Measurements from ENCODE around the gene SLAMF9. TPM values are rescaled to one million over a fixed set of nuclear protein-coding genes. Genes with fewer than 3 reads are reported as not detected.

The SLAMF9 gene
- not detected in 2 replicates for total RNA-seq

GRCh38 chr1:159953536-159954515, at the start of gene SLAMF9:
Gene SLAMF9, minus strand, starts transcription at chr1:159954237. Its CDS starts 100 bp downstream, at chr1:159954137.

GRCh38 chr1:159945483-159946241, 8.4 kb downstream of the SLAMF9 start, which contains the start of gene IGSF9:
Gene IGSF9, minus strand, starts transcription at chr1:159945613. Its CDS starts 2,159 bp downstream, at chr1:159943454.

GRCh38 chr1:159924791-159925718, 29.0 kb downstream of the SLAMF9 start, which contains the start of gene TAGLN2:
Gene TAGLN2, minus strand, starts transcription at chr1:159925507. Its CDS starts 4,998 bp downstream, at chr1:159920509.

Other genes with a start within 250 kb of the SLAMF9 start
- not detected in 2 replicates for gene CRP, start 239.6 kb downstream of the SLAMF9 start, total RNA-seq
- 18.2 and 49.2 TPM in 2 replicates for gene DUSP23, start 173.3 kb downstream of the SLAMF9 start, total RNA-seq
- gene FCRL6, start 151.9 kb downstream of the SLAMF9 start, total RNA-seq: not detected in 2 replicates
- not detected in 2 replicates for gene SLAMF8, start 127.4 kb downstream of the SLAMF9 start, total RNA-seq
- not detected in 2 replicates for gene VSIG8, start 91.6 kb downstream of the SLAMF9 start, total RNA-seq
- 0.13 and 0.16 TPM in 2 replicates for gene CFAP45, start 54.1 kb downstream of the SLAMF9 start, total RNA-seq
- gene TAGLN2, start 28.7 kb downstream of the SLAMF9 start, total RNA-seq: 305 and 327 TPM in 2 replicates
- gene IGSF9, start 8.6 kb downstream of the SLAMF9 start, total RNA-seq: not detected in 2 replicates
- gene PIGM, start 77.8 kb upstream of the SLAMF9 start, total RNA-seq: 1.6 and 4.0 TPM in 2 replicates
- not detected in 2 replicates for gene KCNJ10, start 115.9 kb upstream of the SLAMF9 start, total RNA-seq
- gene KCNJ9, start 127.3 kb upstream of the SLAMF9 start, total RNA-seq: not detected in 2 replicates
- gene IGSF8, start 144.4 kb upstream of the SLAMF9 start, total RNA-seq: 7.4 and 15.1 TPM in 2 replicates
- gene ATP1A2, start 161.5 kb upstream of the SLAMF9 start, total RNA-seq: not detected in 2 replicates
- gene ATP1A4, start 197.4 kb upstream of the SLAMF9 start, total RNA-seq: not detected in 2 replicates
- not detected in 2 replicates for gene CASQ1, start 236.3 kb upstream of the SLAMF9 start, total RNA-seq